ENCODE measurements around the gene GPR148.
"Not testable (repeated sequence)": the region's sequence is repeated elsewhere in the genome, so short reads cannot be mapped to it uniquely, and the experiment has no call there.

GPR148 gene

DNA sequence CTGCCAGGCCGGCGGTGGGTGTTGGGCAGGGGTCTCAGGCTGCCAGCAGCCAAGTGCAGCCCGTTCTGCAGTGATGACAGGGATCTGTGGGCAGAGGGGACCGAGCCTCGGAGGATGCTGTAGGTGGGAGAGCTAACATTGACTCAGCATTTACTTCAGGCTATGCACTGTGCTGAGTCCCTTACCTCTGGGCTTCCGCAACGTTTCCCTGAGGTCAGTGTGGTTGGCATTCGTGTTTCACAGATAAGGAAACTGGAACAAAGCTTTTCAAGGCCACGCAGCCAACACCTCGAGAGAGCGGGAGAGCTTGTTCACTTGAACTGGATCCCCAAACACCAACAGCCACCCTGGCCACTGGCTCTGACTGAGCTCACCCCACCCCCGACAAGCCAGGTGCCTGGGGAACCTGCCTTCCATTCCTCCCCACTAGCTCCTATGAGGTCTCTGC, 839 bp upstream of the GPR148 start:
- H3K9ac ChIP-seq, result no peak overlapping the region
- peak overlapping the region; percentile 73 for H3K4me2 ChIP-seq
- H3K27me3 ChIP-seq, result no peaks in the 10 kb centered on the region
- H3K9me3 ChIP-seq, result peaks cover 8% of the 10 kb centered on the region
- H3K36me3 ChIP-seq, result no peaks in the 10 kb centered on the region
- H3K27ac ChIP-seq, result no peak overlapping the region
- peaks cover 28% of the 10 kb centered on the region for H3K4me1 ChIP-seq
- H3K4me3 ChIP-seq, result peak overlapping the region; percentile 67
- TF ChIP-seq Cebpa-rat (IDR thresholded peaks at IDR 0.05), result no peak
- H4K20me1 ChIP-seq, result no peaks in the 10 kb centered on the region

DNA sequence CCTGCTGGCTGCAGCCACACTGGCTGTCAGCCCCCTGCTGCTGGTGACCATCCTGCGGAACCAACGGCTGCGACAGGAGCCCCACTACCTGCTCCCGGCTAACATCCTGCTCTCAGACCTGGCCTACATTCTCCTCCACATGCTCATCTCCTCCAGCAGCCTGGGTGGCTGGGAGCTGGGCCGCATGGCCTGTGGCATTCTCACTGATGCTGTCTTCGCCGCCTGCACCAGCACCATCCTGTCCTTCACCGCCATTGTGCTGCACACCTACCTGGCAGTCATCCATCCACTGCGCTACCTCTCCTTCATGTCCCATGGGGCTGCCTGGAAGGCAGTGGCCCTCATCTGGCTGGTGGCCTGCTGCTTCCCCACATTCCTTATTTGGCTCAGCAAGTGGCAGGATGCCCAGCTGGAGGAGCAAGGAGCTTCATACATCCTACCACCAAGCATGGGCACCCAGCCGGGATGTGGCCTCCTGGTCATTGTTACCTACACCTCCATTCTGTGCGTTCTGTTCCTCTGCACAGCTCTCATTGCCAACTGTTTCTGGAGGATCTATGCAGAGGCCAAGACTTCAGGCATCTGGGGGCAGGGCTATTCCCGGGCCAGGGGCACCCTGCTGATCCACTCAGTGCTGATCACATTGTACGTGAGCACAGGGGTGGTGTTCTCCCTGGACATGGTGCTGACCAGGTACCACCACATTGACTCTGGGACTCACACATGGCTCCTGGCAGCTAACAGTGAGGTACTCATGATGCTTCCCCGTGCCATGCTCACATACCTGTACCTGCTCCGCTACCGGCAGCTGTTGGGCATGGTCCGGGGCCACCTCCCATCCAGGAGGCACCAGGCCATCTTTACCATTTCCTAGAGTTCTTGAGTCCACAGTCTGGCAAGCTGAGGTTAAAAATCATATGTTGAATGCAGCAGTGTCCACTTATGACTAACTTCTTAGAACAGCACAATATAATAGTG, 741 bp downstream of the GPR148 start:
- peaks cover 28% of the 10 kb centered on the region for H3K4me1 ChIP-seq
- H3K9ac ChIP-seq, result no peak overlapping the region
- peaks cover 5% of the 10 kb centered on the region; the same call in 1 of the 2 replicates for H3K9me3 ChIP-seq
- no peaks in the 10 kb centered on the region for H3K36me3 ChIP-seq
- H3K27me3 ChIP-seq, result no peaks in the 10 kb centered on the region
- no peak overlapping the region for H3K4me3 ChIP-seq
- peak overlapping the region; percentile 73 for H3K4me2 ChIP-seq
- no peak for TF ChIP-seq Cebpa-rat (IDR thresholded peaks at IDR 0.05)
- H4K20me1 ChIP-seq, result no peaks in the 10 kb centered on the region
- H3K27ac ChIP-seq, result no peak overlapping the region

DNA sequence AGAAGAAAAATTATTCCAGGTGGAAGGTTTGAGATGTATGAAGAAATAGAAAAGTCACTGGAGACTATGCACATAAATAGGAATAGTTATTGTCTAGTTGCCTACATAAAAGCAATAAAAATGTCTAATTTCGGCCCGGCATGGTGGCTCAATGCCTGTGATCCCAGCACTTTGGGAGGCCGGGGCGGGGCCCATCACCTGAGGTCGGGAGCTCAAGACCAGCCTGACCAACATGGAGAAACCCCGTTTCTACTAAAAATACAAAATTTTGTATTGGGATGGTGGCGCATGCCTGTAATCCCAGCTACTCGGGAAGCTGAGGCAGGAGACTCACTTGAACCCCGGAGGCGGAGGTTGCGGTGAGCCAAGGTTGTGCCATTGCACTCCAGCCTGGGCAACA, 3.4 kb downstream of the GPR148 start:
- not testable (repeated sequence) for H4K20me1 ChIP-seq, H3K36me3 ChIP-seq, H3K27ac ChIP-seq, H3K9me3 ChIP-seq, H3K9ac ChIP-seq, H3K4me2 ChIP-seq, H3K27me3 ChIP-seq, H3K4me3 ChIP-seq
- H3K4me1 ChIP-seq, result peaks cover 19% of the 10 kb centered on the region

DNA sequence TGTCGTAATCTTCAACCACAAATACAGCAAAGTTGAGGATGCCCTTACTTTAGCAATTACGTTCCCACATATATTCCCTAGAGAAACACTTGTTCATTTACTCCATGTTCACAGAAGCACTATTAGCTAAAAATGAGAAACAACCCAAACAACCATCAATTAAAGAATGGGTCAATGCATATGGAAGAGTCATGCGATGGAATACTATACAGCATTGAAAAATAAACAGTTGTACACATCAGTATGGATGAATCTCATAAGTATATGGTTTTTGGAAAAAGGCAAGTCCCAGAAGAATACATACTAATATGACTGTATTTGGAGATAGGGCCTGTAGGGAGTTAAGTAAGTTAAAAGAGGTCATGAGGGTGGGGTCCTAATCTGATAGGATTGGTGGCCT, 6.3 kb downstream of the GPR148 start:
- Histone ChIP-seq H3K36me3 (no peaks in the 10 kb centered on the region), H3K27ac (no peak overlapping the region), H3K27me3 (no peaks in the 10 kb centered on the region), H3K9me3 (no peaks in the 10 kb centered on the region), H3K4me2 (no peak overlapping the region), H3K4me3 (no peak overlapping the region), H3K4me1 (no peaks in the 10 kb centered on the region), H4K20me1 (no peaks in the 10 kb centered on the region), H3K9ac (no peak overlapping the region)
- no peak for TF ChIP-seq Cebpa-rat (IDR thresholded peaks at IDR 0.05)

DNA sequence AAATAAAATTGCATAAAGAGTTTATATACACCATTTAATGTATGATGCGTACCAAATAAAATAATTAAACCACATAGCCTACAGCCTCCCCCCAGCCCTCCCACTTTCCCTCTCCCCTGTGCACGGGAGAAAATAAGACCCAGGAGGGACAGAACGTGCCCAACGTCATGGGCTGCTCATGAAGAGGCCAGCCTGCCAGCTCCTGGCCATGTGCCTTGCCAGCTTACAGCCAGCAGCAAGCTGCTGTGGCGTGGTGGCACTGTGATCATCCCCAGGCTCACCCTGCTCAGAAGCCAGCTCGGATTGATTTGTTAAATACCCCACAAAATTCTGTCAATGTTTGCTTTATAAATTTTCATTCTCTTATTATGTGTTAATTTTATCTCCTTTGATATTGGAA, 7.6 kb downstream of the GPR148 start:
- no peak overlapping the region for H3K27ac ChIP-seq
- H3K9ac ChIP-seq, result no peak overlapping the region
- H3K4me2 ChIP-seq, result no peak overlapping the region
- H4K20me1 ChIP-seq, result no peaks in the 10 kb centered on the region
- H3K4me1 ChIP-seq, result peaks cover 9% of the 10 kb centered on the region
- H3K27me3 ChIP-seq, result no peaks in the 10 kb centered on the region
- no peaks in the 10 kb centered on the region for H3K9me3 ChIP-seq
- no peaks in the 10 kb centered on the region for H3K36me3 ChIP-seq
- H3K4me3 ChIP-seq, result no peak overlapping the region
- no peak for TF ChIP-seq Cebpa-rat (IDR thresholded peaks at IDR 0.05)

DNA sequence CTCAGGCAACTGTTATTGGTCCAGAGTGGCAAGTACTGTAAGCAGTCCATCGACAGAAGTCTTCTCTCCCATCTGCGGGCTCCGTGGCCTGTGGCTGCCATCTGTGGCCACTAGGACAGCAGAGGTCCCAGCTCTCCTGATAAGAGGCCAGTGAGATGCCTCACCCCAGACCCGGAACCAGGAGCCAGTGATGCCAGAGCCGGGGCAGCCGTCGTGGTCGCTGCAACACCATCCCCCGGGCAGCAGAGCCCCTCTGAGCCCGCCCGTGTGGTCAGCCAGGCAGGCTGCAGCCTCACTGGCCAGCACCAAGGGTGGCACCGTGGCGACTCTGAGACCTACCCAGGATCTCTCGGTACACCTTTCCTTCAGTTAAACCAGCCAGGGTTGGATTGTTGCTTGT, 8.7 kb downstream of the GPR148 start:
- Histone ChIP-seq H3K4me2 (no peak overlapping the region), H3K9ac (no peak overlapping the region), H3K4me3 (no peak overlapping the region), H3K36me3 (no peaks in the 10 kb centered on the region), H3K27me3 (no peaks in the 10 kb centered on the region), H3K27ac (no peak overlapping the region), H3K9me3 (no peaks in the 10 kb centered on the region), H3K4me1 (peaks cover 18% of the 10 kb centered on the region), H4K20me1 (no peaks in the 10 kb centered on the region)
- TF ChIP-seq Cebpa-rat (IDR thresholded peaks at IDR 0.05), result no peak

DNA sequence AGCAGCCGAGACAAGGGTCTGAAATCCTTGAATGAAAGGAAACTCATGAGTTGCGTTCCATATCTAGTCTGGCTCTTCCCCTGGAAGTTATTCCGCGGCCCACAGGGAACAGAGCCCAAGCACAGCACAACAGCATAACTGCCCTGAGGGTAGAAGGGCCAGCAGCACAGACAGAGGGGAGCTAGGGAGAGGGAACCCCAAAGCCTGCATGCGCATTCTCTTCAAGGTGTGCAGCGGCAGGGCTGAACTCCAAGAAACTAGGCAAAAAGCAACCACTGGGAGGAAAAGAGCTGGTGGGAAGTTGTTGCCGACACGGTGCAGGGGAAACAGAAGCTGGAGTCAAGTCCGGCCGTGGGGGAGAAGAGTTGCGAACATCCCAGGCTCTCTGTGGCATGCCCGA, 11.8 kb downstream of the GPR148 start:
- H3K4me3 ChIP-seq, result no peak overlapping the region
- H3K4me1 ChIP-seq, result peaks cover 24% of the 10 kb centered on the region
- H3K4me2 ChIP-seq, result peak overlapping the region; percentile 47; the same call in 1 of the 2 replicates
- H3K36me3 ChIP-seq, result no peaks in the 10 kb centered on the region
- H3K9ac ChIP-seq, result no peak overlapping the region
- no peaks in the 10 kb centered on the region for H4K20me1 ChIP-seq
- no peaks in the 10 kb centered on the region for H3K27me3 ChIP-seq
- no peaks in the 10 kb centered on the region for H3K9me3 ChIP-seq
- no peak for TF ChIP-seq Cebpa-rat (IDR thresholded peaks at IDR 0.05)
- H3K27ac ChIP-seq, result no peak overlapping the region

DNA sequence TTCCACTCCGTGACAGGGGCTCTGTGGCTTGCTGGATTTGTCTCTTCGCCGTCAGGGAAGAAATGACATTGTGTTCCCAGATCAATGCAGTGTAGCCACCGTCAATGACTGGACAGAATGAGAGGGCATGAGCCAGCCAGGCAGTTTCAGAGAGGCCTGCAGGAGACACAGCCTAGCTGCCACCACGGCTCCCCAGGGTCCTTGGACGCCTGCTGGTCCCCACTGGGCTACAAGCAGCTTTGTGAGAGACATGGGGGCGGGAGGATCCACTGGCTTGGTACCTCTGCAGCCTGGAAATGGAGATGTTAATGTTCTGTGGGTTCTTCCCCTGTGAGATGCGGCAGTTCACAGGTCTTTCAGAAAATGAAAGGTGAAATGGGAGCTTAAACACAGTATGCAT, 14.4 kb downstream of the GPR148 start:
- no peak for TF ChIP-seq Cebpa-rat (IDR thresholded peaks at IDR 0.05)
- Histone ChIP-seq H3K4me3 (no peak overlapping the region), H3K4me1 (peaks cover 24% of the 10 kb centered on the region), H3K4me2 (peak overlapping the region; percentile 2; the same call in 1 of the 2 replicates), H3K9me3 (no peaks in the 10 kb centered on the region), H3K27me3 (no peaks in the 10 kb centered on the region), H3K9ac (no peak overlapping the region), H3K27ac (no peak overlapping the region), H4K20me1 (no peaks in the 10 kb centered on the region), H3K36me3 (no peaks in the 10 kb centered on the region)

DNA sequence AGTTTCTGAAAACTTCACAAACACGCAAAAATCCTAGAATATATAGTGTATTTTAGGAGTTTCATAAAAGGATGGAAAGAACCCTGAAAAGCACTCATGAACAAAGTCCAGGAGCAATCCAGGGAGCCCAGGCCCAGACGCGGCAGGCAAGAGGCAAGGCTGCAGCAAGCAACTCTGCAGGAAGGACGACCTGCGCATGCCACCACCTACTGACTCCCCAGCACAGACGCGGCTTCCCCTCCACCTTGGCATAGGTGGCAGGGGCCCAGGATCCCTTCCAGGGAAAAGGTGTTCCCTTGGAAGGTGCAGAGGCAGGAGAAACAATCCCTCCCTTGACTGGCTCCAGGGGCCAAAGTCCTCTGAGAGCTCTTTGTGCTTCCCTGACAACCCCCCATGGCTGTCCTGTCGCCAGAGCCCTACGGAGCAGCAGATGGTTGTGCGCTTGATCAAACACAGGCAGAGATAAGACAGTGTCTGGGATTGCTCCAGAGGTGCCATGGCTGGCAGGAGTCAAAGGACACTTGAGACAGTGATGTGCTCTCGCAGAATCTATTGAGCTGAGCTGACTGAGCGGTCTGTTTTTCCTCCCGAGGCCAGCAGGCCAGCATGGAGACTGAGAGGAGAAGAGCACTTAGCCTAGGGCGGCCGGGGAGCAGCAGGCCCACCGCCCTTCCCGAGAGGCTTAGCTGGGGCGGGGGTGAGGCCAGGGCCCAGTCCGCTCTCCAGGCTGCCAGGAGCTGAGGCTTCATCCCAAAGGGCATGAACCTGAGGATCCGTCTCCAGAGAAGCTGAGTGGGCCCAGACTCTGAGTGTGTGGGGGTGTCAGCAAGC, 15.6 kb downstream of the GPR148 start:
- no peak overlapping the region for H3K4me2 ChIP-seq
- H3K9me3 ChIP-seq, result no peaks in the 10 kb centered on the region
- H4K20me1 ChIP-seq, result no peaks in the 10 kb centered on the region
- H3K9ac ChIP-seq, result no peak overlapping the region
- no peak overlapping the region for H3K27ac ChIP-seq
- peaks cover 24% of the 10 kb centered on the region for H3K4me1 ChIP-seq
- H3K27me3 ChIP-seq, result no peaks in the 10 kb centered on the region
- H3K36me3 ChIP-seq, result no peaks in the 10 kb centered on the region
- no peak overlapping the region for H3K4me3 ChIP-seq
- no peak for TF ChIP-seq Cebpa-rat (IDR thresholded peaks at IDR 0.05)

DNA sequence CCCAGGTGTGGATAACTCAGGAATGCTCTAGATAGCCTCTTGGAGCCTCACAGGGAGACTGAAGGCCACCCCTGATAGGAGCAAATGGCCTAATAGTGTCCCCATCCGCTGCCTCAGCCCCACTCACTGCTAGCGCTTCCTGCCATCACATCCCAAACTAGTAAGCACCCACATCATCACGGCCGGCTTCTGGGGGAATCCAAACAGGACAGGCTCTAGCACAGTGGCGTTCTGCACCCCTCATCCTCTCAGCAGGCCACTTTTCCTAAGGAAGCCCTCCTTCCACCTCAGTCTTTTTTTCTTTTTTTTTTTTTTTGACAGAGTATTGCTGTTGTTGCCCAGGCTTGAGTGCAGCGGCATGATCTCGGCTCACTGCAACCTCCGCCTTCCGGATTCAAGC, 20.2 kb downstream of the GPR148 start:
- TF ChIP-seq Cebpa-rat (IDR thresholded peaks at IDR 0.05), result no peak
- Histone ChIP-seq H3K4me2 (no peak overlapping the region), H3K27me3 (no peaks in the 10 kb centered on the region), H3K4me3 (no peak overlapping the region), H3K9me3 (no peaks in the 10 kb centered on the region), H3K9ac (no peak overlapping the region), H4K20me1 (no peaks in the 10 kb centered on the region), H3K27ac (no peak overlapping the region), H3K36me3 (no peaks in the 10 kb centered on the region), H3K4me1 (no peaks in the 10 kb centered on the region)

Measured in BLaER1 (cell line).